Hematopoietic multipotent progenitor cell (in vitro differentiated cells): ENCODE results near the gene LDB3. TPM values are rescaled to one million over a fixed set of nuclear protein-coding genes. Genes with fewer than 3 reads are reported as not detected.

Source experiments
- DNase-seq, 3 donors: peaks; one replicate each; pipeline ENCODE4 v3.0.0-alpha.2; 2011 to 2015; ENCODE audit warnings: low read depth in 2 of 3, low spot score in 2 of 3
- total RNA-seq: library from RNA; depleted of rRNA; stranded (reverse); fragments of >200 nt; gene quantifications from one replicate; pipeline ENCODE4 v1.2.3, GENCODE V29; 2012

Gene LDB3
- total RNA-seq, 1 donor, result not detected

DNA sequence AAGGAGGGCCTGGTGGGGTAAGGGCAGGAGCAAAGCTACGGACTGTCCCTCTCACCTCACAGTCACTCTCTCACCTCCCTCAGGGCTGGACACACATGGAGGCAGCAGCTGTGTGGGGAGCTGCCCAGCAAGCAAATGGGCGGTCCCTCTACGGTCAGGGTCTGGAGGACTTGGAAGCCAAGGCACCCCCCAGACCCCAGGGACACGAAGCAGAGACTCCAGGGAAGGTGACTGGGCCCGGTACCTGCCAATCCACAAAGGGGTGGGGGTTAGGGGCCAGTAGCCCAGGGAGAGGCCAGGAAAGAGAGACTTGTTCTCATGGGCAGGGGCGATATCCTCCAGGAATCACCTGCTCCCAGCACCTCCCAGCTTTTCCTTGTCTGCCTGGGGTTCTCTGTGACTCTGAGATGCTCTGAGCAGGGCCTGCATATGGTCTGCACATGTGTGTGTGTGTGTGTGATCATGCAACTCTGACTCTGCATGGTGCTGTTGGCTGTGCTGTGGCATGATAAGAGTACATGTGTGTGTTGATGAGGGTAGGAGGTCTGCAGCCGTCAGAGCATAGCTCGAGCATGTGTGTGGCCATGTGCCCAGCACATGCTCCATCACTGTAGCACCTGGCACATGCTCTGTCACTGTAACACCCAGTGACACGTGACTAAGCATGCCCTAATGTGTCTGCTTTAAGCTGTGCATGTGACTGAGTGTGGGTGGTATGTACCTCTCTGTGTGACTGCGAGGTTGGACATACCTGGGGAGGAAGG lies 4.6 kb upstream of the LDB3 start:
- DNase-seq, result no peak

DNA sequence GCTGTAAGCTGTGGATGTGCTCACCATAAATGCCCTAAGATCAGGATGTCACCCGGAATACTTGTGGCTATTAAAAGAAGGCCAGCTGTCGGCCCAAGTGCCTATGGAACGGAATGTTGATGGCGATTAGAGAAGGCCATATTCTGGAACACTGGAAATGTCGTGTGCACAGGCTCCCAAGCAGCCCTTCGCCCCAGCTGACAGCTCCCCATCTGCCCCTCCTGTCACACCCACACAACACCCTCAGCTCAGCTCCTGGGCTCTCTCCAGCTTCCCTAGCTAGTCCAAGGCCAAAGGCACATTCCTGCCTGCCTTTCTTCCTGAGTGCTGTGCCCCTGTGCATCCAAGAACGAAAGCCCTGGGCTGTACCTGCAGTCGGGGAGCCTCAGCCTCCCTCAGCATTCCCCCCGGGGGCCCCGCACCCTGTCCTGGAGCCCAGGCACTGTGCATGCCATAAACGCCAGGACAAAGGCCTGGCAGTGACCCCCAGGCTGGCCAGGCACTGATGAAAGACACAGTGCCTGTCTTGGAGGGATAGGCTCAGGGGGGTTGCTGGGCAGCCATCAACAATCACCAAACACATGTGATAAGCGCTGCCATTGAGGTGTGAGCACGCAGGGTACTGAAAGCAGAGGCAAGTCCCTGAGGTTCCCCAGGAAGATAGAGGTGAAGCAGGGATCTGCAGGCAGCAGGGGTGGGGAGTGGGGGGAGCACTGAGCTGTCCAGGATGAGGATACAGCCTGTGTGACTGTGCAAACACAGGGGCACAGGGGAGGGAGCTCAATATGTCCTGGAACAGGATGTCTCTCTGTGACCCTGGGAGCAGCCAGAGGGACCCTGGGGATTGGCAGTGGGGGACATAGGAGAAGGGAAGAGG lies 3.7 kb upstream of the LDB3 start:
- DNase-seq, result no peak

DNA sequence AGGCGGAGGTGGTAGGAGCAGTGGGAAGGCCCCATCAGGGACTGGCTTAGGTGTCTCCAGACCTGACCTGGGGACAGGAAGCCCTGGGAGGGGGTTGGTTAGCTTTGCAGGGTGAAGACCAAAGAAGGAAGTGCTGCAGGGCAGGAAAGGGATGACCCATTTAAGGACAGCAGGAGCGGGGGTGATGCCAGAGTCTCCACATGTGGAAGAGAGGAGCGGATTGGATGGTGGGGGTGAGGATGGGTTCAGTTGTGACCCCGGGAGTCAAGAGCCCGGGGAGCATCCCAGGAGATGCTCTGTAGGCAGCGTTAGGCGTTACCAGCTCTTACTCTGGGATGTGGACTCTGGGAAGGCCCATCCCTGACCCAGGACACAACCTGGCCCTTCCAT lies 3.1 kb upstream of the LDB3 start:
- no peak for DNase-seq

DNA sequence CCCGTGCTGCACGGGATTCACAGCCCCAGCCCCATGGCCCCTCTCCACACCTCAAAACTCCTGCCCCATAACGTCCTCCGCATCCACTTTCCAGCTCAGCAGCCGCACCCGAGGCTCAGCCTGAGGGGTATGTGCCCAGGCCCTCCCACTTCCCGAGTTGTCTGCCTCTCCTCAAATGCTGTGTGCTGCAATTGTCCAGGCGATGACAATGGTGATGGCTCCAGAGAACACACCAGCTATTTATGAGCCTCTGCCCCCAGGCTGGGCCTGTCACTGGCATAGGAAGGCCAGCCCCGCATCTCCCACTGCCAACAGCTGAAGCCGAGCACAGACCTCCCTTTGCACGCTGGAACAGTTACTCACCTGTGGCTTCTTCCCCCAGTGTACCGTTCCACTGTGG lies 2.4 kb upstream of the LDB3 start:
- no peak for DNase-seq

DNA sequence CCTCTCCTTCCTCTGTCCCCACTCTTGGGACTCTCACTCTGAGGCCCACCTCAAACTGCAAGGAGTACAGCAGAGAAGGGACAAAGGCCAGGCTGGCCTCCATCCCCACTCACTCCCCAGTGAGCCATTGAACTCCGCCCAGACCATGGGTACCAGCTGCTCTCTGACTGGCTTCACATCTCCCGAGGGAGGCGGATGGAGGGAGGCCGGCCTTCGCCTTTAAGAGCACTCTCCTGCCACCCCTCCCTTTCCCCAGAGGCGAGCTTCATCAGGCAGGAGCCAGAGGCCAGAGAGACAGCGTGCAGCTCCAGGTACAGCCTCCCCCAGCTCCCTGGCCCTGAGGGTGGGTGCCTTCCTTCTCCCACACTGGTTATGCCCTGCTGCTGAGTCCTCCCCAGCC lies 1.8 kb upstream of the LDB3 start:
- no peak for DNase-seq

DNA sequence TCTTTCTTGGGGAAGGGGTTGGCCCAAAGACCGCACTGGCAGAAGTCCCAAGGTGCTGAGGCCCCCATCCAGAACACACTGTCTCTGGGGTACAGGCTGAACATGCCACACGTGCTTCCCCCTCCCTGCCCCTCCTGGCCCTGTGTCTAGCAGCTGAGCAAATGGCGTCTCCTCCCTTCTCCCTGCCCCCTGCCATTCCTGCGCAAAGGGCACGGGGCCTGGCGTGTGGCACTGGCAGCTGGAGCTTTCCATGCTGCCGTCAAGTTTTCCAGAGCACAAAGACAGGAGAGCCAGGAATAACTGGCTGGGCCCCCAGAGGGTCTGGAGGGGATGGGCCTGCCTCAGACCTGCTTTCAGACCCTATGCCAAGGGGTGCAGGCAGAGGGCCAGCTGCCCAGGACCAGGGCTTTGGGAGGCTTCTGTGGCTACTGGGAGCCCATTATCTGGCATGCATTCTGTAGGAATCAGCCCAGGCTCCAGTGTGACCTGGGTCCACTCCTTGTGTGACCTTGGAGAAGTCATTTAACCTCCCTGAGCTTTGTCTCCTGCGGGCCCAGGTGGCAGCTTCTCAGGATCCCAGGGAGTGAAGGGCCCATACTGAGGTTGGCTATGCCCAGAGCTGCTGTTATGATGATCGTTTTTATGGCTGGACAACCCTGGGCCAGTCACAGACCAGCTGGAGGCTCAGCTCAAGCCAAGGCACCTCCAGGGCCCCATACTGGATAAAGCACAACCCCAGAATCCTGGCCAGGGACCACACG lies 710 bp upstream of the LDB3 start:
- no peak for DNase-seq

DNA sequence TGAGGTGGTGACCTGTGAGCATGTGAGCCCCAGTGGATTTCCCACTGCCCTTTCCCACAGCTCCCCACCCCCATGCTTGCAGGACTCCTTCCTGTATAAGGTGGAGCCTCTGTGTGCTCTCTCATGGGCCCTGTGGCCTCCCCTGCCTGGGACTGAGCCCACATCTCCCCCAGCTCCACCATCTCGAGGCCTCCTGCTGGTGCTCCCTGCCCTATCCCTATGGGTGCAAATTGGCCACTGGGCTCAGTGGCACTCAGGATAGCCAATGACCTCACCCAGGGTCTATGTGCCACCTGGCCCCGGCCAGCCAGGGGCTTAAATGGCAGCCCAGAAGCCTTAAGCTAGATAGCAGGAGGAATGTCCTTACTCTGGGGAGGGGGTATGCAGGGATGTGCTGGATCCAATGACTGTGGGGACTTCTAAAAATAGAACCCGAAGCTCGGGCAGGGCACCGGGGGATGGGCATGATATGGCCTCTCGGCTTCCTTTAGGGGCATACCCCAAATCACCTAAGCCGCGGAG lies 2.0 kb downstream of the LDB3 start:
- DNase-seq, result no peak

DNA sequence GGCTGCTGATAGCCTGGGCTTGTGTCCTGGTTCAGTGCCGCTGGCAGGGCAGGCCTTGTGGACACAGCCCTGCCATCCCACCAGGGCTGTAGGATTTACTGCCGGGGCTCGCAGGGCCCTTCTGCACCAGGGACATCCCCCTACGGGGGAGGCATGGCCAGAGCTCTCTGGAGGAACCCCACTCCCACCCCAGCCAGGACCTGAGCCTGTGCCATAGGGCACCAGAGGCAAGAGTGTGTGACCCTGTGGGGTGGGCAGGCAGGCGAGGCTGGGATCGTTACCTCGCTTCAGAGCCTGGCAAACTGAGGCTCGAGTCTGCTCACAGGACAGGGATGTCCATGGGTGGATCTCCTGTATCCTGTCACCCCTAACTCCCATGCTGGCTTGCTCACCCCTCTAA lies 2.6 kb downstream of the LDB3 start:
- no peak for DNase-seq

DNA sequence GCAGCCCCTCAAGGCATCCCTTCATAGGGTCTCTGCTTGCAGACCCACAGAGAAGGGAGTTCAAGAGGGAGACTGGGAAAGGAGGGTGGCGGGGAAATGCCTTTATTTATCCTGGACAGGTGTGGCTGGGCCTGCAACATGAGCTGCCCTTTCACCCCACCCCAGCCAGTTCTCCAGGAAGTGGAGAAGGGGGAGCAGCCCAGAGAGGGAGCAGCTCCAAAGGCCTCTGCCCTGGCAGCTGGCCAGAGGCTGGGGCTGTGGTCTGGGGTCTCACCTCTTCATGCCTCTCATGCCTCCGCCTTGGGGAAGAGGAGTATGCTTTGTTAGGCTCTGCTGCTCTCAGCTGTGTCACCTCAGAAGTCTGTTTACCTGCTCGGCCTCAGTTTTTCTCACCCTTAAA lies 3.1 kb downstream of the LDB3 start:
- DNase-seq, result no peak

DNA sequence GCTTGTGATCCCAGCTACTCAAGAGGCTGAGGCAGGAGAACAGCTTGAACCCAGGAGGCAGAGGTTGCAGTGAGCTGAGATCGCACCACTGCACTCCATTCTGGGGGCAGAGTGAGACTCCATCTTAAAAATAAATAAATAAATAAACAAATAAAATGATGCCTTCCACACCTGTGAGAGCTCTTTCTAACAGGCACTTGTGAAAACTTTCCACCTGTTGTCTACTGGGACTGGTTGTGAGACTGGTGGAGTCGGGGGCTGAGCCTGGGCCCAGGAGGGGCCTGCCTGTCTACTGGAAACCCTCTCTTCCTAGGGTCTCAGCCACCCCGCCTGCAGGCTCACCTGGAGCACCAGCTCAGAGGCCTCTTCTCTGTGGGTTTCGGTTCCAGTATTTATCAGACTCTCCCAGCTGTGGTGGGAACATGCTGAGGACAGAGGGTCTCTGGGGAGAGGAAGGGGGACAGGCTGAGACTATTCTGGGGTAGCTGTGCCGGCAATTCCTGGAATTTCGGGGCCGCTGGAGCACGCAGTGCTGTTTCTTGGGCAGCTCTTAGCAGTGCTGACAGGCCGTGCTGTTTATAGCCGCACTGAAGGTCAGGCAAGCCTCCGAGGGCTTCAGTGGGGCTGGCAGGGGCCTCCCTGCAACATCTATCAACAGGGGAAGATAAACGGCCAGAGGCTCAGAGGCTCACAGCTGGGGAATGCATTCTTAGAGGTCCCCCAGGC lies 3.8 kb downstream of the LDB3 start:
- DNase-seq, result no peak

DNA sequence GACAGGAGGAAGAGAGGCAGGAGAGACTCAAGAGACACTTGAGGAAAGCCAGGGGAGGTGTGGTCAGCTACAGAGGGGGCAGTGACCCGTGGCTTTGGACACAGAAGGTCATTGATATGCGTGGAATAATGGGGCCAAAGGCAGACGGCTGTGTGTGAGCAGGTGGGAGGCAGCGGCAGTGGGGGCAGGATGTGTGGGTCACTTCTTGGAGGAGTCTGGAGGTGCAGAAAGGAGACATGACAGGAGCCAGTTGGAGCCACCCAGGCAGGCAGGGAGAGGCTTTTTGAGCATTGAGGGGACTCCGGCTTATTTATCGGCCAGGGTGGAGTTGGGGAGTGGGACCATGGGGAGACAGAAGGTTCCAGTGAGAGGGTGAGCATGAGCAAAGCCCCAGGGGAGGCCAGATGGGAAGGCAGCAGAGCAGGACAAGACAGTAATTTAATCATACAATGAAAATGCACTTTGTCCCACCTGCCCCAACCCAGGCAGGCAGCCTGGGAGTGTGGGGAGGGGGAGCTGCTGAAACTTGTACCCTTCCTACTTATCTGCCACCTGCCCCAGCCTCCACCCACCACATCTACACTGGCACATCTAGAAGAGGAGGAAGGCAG lies 5.0 kb downstream of the LDB3 start:
- no peak for DNase-seq

DNA sequence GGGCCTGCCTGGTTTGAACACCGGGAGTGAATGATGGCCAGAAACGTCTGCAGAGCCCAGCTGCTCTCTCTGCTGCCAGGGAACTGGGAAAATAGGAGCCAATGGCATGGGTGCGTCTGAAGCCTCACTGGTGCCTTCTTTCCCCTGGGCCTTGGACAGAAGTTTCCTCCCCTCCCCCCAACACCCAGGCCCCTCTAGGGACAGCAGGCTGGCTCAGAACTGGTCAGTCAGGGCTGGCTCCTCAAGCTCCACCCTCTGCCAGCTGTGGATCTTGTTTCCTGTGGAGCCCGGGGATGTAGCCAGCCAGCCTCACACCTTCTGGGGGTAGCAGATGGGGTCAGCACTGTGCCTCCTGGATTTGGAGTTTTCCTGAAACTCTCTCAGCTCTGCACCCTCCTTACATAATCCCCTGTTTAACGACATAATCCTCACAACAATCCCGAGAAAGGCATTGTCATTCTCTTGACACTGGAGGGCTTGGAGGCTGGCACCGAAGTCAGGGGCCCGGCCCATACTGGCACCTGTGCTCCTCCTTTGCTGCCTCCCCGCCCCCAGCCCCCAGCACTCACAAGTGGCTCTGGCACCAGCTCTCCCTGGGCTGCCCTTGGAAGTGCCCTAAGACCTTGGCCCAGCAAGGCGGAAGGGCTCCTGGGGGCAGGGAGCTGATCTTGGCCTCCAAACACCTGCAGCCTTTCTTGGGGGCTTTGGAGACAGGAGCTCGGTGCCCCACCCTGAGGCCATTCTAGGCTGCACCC lies 5.7 kb downstream of the LDB3 start:
- DNase-seq, result no peak

DNA sequence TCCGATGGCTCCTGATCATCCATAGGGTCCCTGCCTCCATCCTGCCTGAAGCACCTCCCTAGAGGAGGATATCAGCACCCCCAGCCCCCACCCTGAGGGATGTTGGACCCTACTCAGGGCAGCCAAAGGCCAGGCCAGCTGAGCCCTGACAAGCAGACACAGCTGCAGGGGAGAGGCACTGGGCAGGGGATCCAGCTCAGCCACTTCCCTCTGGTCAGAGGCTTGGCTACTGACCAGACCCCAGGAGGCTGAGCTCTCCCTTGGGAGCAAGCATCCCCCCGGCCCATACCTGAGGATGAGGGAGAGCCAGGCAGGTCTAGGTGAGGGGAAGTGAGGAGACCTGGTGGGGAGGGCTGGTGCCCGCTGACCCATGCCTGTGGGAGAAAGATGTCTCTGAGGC lies 6.6 kb downstream of the LDB3 start:
- no peak for DNase-seq

DNA sequence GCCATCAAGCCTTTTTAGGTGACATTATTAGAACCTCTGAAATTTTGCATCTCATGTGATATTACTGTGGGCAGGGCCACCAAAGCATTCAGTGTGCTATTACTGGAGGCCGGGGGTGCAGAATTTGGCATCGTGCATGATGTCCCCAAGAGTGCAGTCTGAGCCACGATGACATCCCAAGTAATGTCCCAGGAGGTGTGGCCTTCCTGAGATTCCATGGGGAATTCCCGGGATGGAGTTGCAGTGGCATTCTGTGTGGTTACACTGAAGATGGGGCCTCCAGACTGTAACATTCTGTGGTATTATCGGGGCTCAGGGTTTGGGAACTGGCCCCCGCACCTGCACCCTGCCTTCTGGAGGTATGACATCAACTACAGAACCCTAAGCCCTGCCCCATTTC lies 9.1 kb downstream of the LDB3 start:
- DNase-seq, result no peak

DNA sequence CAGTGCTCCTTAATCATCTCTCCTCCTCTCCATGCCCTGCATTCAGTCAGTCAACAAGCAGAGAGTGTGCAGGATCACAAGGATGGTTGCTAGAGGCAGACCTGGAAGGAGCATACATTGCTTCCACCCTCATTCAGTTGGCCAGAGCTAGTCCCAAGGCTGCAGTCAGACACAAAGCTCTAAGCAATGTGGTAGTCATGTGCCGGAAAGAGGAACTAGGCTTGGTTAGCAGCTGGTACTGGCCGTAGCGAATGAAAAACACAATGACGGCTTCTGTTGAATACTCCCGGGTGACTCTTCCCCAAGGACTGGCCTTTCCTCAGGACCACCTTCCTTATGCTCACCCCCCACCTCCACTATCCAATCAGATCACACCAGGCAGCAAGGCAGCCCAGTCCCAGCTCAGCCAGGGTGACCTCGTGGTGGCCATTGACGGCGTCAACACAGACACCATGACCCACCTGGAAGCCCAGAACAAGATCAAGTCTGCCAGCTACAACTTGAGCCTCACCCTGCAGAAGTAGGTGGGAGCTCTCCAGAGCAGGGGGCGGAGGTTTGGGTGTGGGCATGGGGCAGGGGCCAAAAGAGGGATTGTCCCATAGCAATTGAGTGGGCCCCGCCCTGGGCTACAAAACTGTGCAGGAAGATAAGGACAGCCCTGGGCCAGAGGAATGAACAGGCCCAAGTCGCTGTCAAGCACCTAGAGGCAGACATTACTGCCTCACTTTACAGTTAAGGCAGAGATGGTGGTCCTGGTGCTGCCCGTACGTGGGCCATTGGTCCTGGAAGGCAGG lies 10.9 kb downstream of the LDB3 start:
- DNase-seq, result peak in 2 of 3 donors; percentile 17 to 63

DNA sequence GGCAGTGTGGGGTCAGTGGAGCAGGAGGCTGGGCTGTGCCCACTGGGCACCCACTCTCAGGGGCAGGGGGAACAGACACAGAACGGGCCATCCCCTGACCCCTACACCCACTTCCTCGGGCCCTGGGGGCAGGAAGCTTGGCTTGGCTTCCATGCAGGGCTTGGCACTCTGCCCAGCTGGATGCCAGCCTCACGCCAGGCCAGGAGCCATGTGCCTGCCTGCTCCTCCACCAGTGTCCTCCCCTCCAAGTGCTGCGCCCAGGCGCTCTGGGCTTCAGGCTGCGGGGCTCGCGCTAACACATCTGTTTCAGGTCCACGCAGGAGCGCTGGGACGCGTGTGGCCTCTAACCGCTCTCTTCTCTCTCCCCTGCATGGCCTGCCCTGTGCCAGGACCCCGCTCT lies 12.7 kb downstream of the LDB3 start:
- DNase-seq, result no peak

DNA sequence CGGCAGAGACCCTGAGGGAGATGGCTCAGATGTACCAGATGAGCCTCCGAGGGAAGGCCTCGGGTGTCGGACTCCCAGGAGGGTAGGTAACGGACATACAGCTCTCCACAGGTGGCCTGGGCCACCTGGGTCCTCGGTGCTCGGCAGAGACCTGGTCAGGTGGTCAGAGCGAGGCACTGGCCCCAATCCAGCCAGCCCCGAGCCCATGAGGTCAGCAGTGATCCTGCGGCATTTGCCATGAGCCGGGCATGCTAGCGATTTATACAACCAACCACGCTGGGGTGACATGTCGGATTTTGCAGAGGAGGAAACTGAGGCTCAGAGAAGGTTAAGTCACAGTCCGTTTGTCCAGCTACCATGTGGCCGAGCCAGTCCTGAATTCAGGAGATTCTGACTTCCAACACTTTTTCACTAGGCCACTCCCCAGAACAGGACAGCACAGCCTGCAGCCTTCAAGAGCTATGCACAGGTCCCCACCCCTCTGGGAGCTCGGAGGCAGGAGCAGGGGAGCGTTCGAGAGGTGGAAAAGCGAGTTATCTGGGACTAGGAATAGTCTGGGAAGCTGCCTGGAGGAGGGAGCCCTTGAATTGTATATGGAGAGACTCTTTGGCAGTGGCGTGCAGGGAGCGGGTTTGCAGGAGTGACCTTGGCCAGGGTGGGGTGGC lies 13.5 kb downstream of the LDB3 start:
- DNase-seq, result no peak

DNA sequence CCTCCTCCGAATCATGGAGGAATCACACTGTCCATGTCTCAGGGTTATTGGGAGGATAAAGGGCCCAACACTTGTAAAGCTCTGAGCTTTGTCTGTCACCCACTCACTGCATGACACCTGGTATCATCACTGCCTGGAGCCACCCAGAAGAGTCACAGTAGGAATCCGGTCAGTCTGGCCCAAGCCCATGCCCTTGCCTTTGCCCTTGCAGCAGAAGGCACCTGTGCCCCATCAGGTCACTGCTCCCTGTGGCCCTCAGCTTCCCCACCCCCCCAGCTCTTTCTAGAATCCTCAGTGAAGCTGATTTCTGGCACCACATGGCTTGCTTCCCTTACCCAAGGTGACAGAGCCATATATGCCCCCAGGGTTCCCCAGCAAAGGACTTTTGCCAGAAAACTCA lies 14.4 kb downstream of the LDB3 start:
- no peak for DNase-seq
